Fibroblast of the aortic adventitia (primary cell): ENCODE results near the gene TMEM132D. TPM values are rescaled to one million over a fixed set of nuclear protein-coding genes. Genes with fewer than 3 reads are reported as not detected.

Source experiments
- DNase-seq: peaks from one replicate; pipeline ENCODE4 v3.0.0-alpha.2; 2010; ENCODE audit warnings: low read depth
- H3K4me3 ChIP-seq: 2 replicates; pipeline ENCODE4 v1.5.1; 2011; ENCODE audit warnings: low read depth, mild to moderate bottlenecking, control low read depth, low read length, moderate library complexity
- CTCF ChIP-seq: IDR thresholded peaks from 2 replicates; pipeline ENCODE4 v1.5.1; 2011; ENCODE audit warnings: mild to moderate bottlenecking, low read length, control low read depth, inconsistent platforms; ENCODE audit not compliant: insufficient read depth
- total RNA-seq: library from RNA; depleted of rRNA; stranded (reverse); fragments of >200 nt; gene quantifications from 2 replicates; pipeline ENCODE4 v1.2.3, GENCODE V29; 2012; ENCODE audit warnings: low replicate concordance

TMEM132D gene
- total RNA-seq, 1 donor, result not detected

- H3K4me3 ChIP-seq, result no peak overlapping the region
- DNase-seq, result no peak
- TF ChIP-seq CTCF, result no peak
These were observed 203.8 kb downstream of the TMEM132D start for GRCh38 chr12:129700036-129700435.

GRCh38 chr12:129696926-129697325, 206.9 kb downstream of the TMEM132D start:
- no peak for TF ChIP-seq CTCF
- no peak for DNase-seq
- no peak overlapping the region for H3K4me3 ChIP-seq

- H3K4me3 ChIP-seq, result no peak overlapping the region
- no peak for DNase-seq
- TF ChIP-seq CTCF, result no peak
These were observed 207.4 kb downstream of the TMEM132D start for GRCh38 chr12:129696405-129696804.

- no peak for TF ChIP-seq CTCF
- H3K4me3 ChIP-seq, result no peak overlapping the region
- no peak for DNase-seq
These were observed 210.1 kb downstream of the TMEM132D start for GRCh38 chr12:129693731-129694130.

GRCh38 chr12:129687731-129688130, 216.1 kb downstream of the TMEM132D start:
- no peak for TF ChIP-seq CTCF
- no peak overlapping the region for H3K4me3 ChIP-seq
- no peak for DNase-seq

- TF ChIP-seq CTCF, result no peak
- H3K4me3 ChIP-seq, result no peak overlapping the region
- DNase-seq, result no peak
These were observed 222.0 kb downstream of the TMEM132D start for GRCh38 chr12:129681830-129682229.

- no peak overlapping the region for H3K4me3 ChIP-seq
- DNase-seq, result no peak
- no peak for TF ChIP-seq CTCF
These were observed 222.7 kb downstream of the TMEM132D start for GRCh38 chr12:129681151-129681550.
